ENCODE data around the gene PCBP3. TPM values are rescaled to one million over a fixed set of nuclear protein-coding genes. Genes with fewer than 3 reads are reported as not detected.

The PCBP3 gene
- total and polyA plus RNA-seq, 12 donors = 1.7 to 15.8 (median 4.7) TPM

DNA sequence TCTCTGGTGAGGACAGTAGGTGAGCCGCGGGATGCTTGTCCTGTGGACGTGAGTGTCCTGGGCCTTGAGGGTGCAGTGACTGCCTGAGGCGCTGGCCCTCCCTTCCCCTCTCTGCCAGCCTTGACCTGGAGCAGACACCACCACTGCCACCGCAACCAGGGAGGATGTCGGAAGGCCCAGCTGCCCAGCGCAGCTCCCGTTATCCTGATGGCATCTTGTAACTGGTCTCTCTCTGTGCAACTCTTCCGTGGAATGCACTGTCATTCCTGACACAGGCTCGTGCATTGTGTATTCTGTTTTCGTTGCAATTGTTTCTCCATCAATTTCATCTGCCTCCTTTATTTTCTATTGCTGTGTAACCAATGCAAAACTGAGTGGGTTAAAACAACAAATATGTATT lies 118.2 kb downstream of the PCBP3 start:
- Histone ChIP-seq H3K4me3 (no peak overlapping the region), H3K9me3 (replicated peaks in 1 of 3) (no peaks in the 10 kb centered on the region), H3K27me3 (no peaks in the 10 kb centered on the region), H3K27ac (no peak overlapping the region), H3K36me3 (replicated peaks in 1 of 2) (no peaks in the 10 kb centered on the region), H3K4me1 (replicated peaks in 1 of 2) (no peaks in the 10 kb centered on the region)
- intact Hi-C loops (cut with DNase I) = no loop called here
- 89 to 95% (median 90%) methylated on average over 11 of the region's 11 CpGs for WGBS, 4 donors
- TF ChIP-seq, protein P1, sequence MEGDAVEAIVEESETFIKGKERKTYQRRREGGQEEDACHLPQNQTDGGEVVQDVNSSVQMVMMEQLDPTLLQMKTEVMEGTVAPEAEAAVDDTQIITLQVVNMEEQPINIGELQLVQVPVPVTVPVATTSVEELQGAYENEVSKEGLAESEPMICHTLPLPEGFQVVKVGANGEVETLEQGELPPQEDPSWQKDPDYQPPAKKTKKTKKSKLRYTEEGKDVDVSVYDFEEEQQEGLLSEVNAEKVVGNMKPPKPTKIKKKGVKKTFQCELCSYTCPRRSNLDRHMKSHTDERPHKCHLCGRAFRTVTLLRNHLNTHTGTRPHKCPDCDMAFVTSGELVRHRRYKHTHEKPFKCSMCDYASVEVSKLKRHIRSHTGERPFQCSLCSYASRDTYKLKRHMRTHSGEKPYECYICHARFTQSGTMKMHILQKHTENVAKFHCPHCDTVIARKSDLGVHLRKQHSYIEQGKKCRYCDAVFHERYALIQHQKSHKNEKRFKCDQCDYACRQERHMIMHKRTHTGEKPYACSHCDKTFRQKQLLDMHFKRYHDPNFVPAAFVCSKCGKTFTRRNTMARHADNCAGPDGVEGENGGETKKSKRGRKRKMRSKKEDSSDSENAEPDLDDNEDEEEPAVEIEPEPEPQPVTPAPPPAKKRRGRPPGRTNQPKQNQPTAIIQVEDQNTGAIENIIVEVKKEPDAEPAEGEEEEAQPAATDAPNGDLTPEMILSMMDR (IDR thresholded peaks at IDR 0.05) = no peak
- DNase-seq = no peak

DNA sequence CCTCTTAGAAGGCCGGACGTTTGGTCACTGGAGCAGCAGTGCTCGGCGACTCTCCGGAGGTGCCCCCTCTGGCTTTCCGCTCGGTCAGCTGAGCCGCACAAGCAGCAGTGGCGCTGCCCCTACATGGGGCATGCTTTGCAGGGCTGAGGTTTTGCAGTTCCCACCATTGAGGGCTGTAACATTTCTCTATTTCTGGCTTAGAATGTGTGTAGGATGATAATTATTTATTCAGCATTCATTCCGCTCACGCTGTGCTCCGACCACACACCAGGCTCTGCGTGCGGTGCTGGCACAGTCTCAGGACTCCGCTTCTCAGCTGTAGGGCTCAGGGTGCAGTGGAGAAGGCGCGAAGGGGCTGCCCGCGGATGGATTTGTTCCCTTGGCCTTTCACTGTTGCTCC lies 119.5 kb downstream of the PCBP3 start:
- TF ChIP-seq, protein P1 (IDR thresholded peaks at IDR 0.05) = no peak
- TF ChIP-seq POLR2A (IDR thresholded peaks at IDR 0.05) = no peak
- 75 to 85% (median 80%) methylated on average over 19 of the region's 19 CpGs for WGBS, 4 donors

DNA sequence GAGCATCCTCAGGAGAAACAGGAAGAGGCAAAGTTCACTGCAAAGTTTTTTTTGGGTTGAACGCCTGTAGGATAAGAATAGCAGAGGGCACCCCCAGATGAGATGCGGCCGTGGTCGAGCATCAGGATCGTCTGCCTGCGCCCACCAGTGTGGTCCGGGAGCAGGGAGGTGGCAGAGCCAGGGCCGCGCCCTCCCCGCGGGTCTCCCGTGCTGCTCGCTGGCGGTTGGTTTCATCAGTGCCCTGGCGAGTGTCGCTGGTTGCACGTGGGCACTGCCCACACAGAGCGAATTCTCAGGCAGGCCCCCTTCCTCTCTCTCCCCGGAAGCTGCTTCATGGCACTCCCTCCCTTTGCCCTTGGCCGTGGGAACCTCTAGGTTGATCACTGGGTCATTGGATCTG lies 120.0 kb downstream of the PCBP3 start:
- Histone ChIP-seq H3K9me3 (replicated peaks in 1 of 3) (no peaks in the 10 kb centered on the region), H3K27me3 (no peaks in the 10 kb centered on the region), H3K36me3 (replicated peaks in 1 of 2) (no peaks in the 10 kb centered on the region), H3K4me3 (no peak overlapping the region), H3K4me1 (replicated peaks in 1 of 2) (no peaks in the 10 kb centered on the region), H3K27ac (no peak overlapping the region)
- DNase-seq = no peak
- TF ChIP-seq POLR2A (IDR thresholded peaks at IDR 0.05) = no peak
- TF ChIP-seq, protein P1 (IDR thresholded peaks at IDR 0.05) = no peak
- intact Hi-C loops (cut with DNase I) = no loop called here
- WGBS, 4 donors = 59 to 81% (median 77%) methylated on average over 12 to 20 of the region's 20 CpGs

More for the DNA sequence above, 119.5 kb downstream of the PCBP3 start:
- intact Hi-C loops (cut with DNase I) = no loop called here
- Histone ChIP-seq H3K27ac (no peak overlapping the region), H3K36me3 (replicated peaks in 1 of 2) (no peaks in the 10 kb centered on the region), H3K4me1 (replicated peaks in 1 of 2) (no peaks in the 10 kb centered on the region), H3K9me3 (replicated peaks in 1 of 3) (no peaks in the 10 kb centered on the region), H3K4me3 (no peak overlapping the region), H3K27me3 (no peaks in the 10 kb centered on the region)
- no peak for DNase-seq

DNA sequence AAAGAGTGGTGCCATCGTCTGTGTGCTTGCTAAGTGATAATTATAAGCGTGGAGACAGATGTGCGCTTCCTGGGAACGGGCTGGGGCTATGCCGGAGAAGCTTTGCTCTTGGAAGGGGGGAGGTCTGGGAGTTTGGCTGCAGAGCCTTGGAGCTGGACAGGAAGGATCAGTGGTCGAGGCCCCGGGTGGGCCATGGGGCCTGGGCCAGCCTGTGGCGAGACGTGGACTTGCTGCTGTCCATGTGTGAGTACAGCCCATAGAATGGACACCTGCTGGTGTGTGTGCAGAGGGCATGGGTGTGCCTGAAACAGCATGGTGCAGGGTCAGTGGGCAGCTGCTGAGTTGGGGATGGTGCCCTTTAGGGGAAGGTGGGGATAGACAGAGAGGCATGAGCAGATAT lies 121.3 kb downstream of the PCBP3 start:
- H3K4me3 ChIP-seq = no peak overlapping the region
- 88 to 93% (median 89%) methylated on average over 9 of the region's 9 CpGs for WGBS, 4 donors
- TF ChIP-seq POLR2A (IDR thresholded peaks at IDR 0.05) = no peak
- TF ChIP-seq, protein P1 (IDR thresholded peaks at IDR 0.05) = no peak

More for the DNA sequence above, 121.3 kb downstream of the PCBP3 start:
- Histone ChIP-seq H3K27ac (no peak overlapping the region), H3K4me1 (replicated peaks in 1 of 2) (no peaks in the 10 kb centered on the region), H3K27me3 (no peaks in the 10 kb centered on the region), H3K9me3 (replicated peaks in 1 of 3) (no peaks in the 10 kb centered on the region), H3K36me3 (replicated peaks in 1 of 2) (no peaks in the 10 kb centered on the region)
- intact Hi-C loops (cut with DNase I) = no loop called here
- DNase-seq = no peak
